GM18861 (cell line): ENCODE results near the gene ACKR3.

Source experiments
- ATAC-seq: cut with Tn5 transposase; IDR thresholded peaks from one replicate; pipeline ENCODE4 v1.9.1; 2021; ENCODE audit not compliant: unreplicated experiment

ACKR3 gene

GRCh38 chr2:236606023-236606422 is 36.4 kb downstream of the ACKR3 start:
- ATAC-seq, result no peak

DNA sequence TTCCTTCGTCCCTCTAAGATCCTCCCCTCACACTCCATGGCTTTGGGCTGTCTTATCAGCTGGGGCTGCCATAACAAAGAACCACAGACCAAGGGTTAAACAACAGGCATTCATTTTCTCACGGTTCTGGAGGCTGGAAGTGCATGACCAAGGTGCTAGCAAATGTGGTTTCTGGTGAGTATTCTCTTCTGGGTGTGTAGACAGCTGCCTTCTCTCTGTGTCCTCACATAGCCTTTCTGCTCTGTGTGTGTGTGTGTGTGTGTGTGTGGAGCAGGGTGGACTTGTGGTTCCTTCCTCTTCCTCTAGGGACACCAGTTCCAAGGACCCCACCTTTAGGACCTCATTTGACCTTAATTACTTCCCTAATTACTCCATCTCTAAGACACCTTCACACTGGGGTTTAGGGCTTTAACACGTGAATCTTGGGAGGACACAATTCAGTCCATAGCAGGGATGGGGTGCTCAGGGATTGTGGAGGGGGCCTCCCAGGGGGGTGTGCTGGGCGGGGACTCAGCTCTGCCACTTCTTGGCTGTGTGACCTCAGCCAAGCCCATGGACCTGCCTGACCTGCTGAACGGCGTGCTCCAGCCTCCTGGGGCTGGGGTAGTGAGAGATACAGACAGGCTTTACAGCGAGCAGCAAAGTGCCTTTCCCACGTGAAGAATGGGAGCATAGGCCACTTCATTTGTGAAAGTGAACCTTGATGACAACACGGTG is 38.0 kb downstream of the ACKR3 start:
- no peak for ATAC-seq

GRCh38 chr2:236608188-236608525 is 38.5 kb downstream of the ACKR3 start:
- ATAC-seq, result no peak

DNA sequence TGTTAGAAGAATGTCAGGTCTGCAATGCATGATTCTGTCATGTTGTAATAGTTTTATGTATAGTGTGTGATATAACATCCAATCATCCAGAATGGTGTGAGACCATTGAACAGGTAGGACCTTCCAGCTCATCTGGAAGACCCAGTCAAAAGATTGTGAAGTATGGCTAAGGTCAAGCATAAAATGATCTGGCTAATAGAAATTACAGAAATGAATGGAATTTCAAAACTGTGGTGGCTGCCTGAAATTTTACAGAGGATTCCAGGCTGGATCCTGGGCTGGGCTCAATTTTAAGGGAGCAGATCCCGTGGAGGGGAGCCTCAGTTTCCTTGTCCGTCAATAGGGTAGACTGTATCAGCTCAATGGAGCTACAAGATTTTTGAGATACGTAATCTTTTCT is 39.1 kb downstream of the ACKR3 start:
- ATAC-seq, result no peak

GRCh38 chr2:236610991-236611821 is 41.6 kb downstream of the ACKR3 start:
- no peak for ATAC-seq

DNA sequence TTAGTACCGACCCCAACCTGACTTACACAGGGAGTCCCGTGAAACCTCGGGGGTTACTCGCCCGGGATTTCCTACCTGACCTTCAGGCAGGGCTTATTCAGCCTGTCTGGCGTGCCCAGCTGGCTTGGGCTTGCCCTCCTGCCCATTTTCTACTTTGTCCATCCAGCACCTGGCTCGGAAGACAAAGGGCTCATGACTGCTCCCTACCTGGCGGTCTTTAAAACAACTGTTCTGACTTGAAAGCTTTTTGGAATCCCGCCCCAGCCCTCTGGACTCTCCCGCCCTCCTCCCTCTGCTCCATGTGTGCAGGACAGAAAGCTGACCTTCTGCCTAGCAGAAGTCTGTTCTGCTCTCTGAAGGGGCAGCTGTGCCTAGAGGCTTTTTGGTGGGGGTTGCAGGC is 43.1 kb downstream of the ACKR3 start:
- ATAC-seq, result no peak

DNA sequence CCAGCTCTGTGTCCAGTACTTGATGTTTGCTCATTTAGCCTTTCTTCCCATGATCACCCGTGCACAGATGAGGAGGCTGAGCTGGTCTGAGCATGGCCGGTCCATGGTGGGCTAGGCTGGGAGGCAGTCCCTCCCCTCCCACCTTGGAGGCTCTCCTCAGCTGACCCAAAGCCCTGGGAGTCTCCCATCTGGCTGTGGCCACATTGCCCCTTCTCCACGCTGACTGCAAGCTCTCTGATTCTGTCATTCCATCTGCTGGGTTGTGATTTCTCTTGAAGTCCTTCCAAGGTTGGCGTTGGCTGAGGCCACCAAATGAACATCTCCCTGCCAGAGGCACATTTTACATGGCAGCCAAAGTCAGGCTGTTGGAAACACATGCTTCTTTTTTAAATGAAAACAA is 44.0 kb downstream of the ACKR3 start:
- no peak for ATAC-seq

DNA sequence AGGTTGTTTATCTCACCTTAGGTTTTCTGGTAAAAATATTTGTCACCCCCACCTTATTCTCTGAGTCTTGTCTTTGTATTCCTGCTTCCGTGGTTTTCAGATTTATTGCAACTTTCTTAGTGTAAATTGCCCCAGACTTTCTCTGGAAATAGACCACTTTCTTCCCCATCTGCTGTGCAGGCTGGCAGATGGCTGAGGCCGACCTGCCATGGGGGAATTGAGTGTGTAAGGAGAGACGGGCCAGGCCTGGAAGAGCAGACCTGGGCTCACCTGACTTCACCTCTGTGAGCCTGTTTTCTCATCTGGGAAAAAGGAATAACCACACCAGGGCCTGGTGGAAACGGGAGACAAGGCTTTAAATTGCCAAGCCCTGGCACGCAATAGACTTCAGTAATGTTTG is 44.9 kb downstream of the ACKR3 start:
- ATAC-seq, result no peak

DNA sequence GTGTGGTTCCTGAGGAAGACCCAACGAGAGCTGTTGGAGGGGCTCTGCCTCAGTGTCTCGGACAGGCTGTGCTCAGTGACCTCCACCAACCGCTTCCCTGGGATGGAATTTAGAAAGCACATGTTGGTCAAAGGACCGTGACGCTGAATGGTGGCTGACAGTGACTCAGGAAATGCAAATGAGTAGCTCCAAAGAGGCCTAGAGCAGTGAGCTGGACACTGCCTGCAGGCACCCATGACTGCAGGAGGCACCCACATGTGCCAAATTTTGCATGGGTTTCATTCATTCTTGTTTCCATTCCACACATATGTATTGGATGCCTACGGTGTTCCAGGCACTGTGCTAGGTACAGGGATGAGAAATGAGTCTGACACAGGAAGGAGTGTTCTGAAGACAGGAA is 46.4 kb downstream of the ACKR3 start:
- ATAC-seq, result no peak

DNA sequence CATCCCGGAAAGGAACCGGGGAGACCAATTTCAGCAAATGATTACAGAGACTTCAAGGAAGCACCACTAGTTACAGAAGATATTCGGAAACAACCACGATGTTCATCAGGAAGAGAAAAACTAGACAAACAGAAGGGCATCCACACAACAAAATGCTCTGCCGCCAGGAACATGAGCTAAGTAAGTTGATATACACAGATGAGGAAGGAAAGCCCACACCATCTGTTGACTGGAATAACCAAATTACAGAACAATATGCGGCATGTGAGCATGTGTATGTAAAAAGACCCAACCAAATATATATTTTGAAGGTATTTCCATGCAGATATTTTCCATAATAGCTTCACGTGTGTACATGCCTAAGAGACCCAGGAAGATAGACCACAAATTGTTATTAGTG is 47.0 kb downstream of the ACKR3 start:
- ATAC-seq, result no peak

- ATAC-seq, result no peak
Measured at GRCh38 chr2:236617221-236617737, 47.7 kb downstream of the ACKR3 start.

GRCh38 chr2:236617796-236618195 is 48.2 kb downstream of the ACKR3 start:
- no peak for ATAC-seq

GRCh38 chr2:236618370-236618769 is 48.7 kb downstream of the ACKR3 start:
- no peak for ATAC-seq

DNA sequence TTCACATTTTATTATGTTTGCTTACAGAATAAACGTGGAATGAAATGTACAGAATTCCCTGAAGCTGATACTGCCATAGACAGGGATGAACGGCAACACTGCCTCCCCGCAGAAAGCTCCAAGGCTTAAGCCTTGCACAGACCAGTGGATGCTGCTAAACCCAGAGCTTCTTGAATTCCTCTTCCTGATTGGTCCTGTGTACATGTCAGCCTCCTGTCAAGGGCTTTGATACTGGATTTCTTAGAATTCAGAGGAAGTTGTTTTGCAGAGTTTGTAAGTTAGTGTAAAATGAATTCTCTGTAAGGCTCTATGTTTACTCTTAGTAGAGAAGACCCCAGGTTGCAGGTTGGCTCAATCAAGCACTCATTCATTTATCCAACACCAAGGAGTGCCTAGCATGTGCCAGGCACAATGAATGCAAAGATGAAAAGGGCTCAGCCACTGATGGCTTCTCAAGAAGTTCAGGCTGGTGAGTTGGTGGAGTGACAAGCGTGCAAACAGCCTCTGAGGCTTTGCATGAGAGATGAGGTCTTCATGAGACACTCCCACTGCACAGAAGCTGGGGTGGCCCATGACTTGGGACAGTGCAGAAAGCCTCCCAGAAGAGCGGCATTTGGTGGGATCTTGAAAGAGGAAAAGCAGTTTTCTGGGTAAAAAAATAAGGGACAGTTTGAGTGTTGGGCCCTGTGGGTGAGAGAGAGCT is 50.4 kb downstream of the ACKR3 start:
- ATAC-seq, result no peak

- no peak for ATAC-seq
Measured at GRCh38 chr2:236621786-236622185, 52.2 kb downstream of the ACKR3 start.

DNA sequence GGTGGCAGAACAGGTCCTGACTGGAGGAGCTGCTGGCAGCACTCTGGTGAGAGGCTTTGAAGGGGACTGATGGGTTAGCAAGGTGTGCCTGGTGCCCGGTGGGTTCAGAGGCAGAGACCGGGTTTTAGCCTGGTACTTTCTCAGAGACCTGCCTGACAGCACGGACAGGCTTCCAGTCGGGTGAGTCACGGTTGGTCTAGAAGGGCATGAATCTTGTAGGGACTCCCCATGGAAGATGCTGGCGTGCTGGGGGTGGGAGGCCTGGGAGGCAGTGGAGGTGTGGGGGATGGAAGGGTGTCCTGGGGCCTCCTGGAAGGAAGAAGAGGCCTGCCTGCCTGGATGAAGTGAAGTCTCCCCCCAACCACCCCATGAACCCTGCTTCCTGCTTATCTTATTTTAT is 52.6 kb downstream of the ACKR3 start:
- ATAC-seq, result no peak

DNA sequence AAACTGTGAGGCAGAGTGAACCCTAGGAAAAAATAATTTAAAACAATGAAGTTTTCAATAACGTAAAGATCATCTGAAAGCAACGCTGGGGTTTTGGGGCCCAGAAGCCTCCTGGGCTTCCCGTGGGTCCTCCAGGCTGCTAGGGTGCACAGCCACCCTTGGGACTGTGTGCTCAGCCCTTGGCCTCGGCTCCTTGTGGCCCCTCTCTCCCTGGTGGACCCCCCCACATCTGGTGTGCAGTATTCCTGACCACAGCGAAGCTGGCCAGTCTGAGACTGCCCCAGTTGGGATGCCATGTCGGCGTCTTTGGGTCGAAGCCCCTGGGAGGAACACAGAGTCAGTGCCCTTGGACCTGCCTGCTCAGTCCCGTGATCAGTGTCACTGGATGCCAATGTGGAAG is 53.0 kb downstream of the ACKR3 start:
- no peak for ATAC-seq

DNA sequence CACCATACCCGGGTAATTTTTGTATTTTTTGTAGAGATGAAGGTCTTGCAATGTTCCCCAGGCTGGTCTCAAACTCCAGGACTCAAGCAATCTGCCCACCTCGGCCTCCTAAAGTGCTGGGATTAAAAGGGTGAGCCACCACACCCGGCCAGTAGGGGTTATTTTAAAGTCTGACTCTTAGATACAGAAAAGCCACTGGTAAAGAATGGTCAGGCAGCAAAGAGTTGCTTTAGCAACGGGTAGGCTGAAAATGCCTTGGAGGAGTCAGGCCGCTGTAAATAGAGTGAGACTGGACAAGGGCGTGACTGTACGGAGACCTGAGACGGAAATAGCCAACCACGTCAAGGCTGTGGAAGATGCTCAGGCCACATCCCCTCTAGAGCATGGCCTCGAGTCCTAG is 54.2 kb downstream of the ACKR3 start:
- ATAC-seq, result no peak

GRCh38 chr2:236625156-236625690 is 55.6 kb downstream of the ACKR3 start:
- ATAC-seq, result no peak

DNA sequence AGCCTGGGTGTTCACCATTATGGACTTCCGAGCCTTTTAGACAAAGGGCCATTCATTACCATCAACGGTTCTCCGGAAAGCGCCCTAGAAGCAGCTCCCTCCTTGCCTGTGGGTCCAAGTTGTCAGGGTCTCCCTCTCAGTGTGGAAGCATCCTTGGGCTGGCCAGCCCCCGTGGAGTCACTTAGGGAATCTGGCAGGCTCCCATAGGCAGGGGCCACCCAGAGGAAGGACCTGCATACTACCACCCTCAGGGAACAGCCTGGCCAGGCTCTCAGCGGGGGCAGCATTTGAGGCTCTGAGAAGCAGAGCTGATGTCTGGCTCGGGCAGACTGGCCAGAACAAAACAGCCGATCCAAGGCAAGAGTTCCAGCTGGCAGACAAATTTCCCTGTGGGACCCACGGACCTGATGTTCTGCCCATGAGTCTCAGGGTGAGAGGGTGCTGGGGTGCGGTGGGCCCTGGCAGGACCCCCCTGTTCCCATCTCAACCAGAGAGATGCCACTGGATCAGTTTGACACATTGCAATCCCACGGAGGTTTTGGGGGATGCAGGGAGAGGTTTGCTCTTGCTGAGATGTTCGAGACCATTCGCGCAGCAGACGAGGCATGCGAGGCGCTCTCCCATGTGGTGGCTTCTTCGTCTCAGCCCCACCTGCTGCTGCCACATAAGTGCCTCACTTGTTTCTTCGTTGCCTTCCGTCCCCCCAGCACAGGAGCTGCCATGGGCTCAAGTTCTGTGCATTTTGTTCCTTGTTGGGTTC is 56.9 kb downstream of the ACKR3 start:
- no peak for ATAC-seq

- no peak for ATAC-seq
Measured at GRCh38 chr2:236627193-236627592, 57.6 kb downstream of the ACKR3 start.
